Kidney tubule cell (primary cell): ENCODE data around the gene CDKN1A.
"Not testable (repeated sequence)": the region's sequence is repeated elsewhere in the genome, so short reads cannot be mapped to it uniquely, and the experiment has no call there.

Experiments
- DNase-seq: peaks from one replicate; pipeline ENCODE4 v3.0.0-alpha.2; 2018; ENCODE audit warnings: low spot score

Gene CDKN1A

DNA sequence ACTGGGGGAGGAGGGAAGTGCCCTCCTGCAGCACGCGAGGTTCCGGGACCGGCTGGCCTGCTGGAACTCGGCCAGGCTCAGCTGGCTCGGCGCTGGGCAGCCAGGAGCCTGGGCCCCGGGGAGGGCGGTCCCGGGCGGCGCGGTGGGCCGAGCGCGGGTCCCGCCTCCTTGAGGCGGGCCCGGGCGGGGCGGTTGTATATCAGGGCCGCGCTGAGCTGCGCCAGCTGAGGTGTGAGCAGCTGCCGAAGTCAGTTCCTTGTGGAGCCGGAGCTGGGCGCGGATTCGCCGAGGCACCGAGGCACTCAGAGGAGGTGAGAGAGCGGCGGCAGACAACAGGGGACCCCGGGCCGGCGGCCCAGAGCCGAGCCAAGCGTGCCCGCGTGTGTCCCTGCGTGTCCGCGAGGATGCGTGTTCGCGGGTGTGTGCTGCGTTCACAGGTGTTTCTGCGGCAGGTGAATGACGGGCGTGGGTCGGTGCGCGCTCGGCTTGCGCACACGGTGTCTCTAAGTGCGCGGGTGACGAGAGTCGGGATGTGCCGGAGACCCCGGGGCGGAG lies at the start of gene CDKN1A:
Gene CDKN1A (plus strand): TSS at position 227 of the 555 bp plus-strand sequence. CDS start 5,388 bp downstream, outside the sequence.
- DNase-seq = peak; percentile 95

DNA sequence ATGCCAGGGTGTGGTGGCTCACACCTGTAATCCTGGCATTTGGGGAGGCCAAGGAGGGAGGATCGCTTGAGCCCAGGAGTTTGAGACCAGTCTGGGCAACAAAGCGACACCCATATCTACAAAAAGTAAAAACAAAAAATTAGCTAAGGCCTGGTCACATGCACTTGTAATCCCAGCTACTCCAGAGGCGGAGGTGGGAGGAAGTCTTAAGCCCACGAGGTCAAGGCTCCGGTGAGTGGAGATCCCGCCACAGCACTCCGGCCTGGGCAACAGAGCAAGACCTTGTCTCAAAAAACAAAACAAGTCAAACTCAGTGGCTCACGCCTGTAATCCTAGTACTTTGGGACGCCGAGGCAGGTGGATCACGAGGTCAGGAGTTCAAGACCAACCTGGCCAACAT lies 48.7 kb upstream of the CDKN1A start:
- DNase-seq = no peak

- DNase-seq = peak; percentile 38
Observed at GRCh38 chr6:36631326-36632011, 47.0 kb upstream of the CDKN1A start.

GRCh38 chr6:36633370-36633769 lies 45.1 kb upstream of the CDKN1A start:
- DNase-seq = no peak

DNA sequence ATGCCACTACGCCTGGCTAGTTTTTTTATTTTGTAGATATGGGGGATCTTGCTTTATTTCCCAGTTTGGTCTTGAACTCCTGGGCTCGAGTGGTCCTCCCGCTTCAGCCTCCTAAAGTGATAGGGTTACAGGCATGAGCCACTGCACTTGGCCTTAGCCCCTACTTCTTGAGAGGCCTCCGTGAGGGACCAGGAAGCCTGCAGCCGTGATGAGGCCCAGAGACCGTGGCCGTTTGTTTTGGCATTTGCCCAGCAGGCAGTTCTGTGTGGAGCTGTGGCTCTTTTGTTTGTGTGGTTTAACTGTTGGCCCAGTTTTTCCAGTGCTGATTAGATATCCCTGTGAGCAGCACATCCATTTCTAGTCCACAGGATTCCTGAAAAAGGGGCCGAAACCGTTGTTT lies 44.6 kb upstream of the CDKN1A start:
- DNase-seq = peak; percentile 63

GRCh38 chr6:36634317-36635108 lies 44.0 kb upstream of the CDKN1A start:
- DNase-seq = no peak

- DNase-seq = no peak
Observed at GRCh38 chr6:36636283-36636682, 42.2 kb upstream of the CDKN1A start.

GRCh38 chr6:36636687-36637418 lies 41.7 kb upstream of the CDKN1A start:
- no peak for DNase-seq

DNA sequence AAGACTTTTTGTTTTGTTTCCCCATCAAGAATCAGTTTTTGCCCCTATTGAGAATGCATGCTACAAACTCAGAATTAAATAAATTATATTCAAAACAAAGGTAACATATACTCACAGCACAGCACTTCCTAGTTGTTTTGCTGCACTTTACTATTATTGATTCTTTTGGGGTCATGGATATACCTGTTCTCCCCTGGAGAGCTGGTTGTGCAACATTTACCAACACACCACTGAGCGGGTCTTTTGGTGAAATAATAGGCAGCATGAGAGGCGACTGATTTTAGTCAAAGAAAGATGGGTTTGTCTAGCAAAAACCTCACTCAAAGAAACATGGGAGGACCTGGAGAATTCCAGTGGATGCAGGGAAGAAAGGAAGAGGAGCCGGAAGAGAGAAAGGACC lies 39.9 kb upstream of the CDKN1A start:
- no peak for DNase-seq

GRCh38 chr6:36639171-36639808 lies 39.2 kb upstream of the CDKN1A start:
- DNase-seq = peak; percentile 31

GRCh38 chr6:36641543-36641942 lies 37.0 kb upstream of the CDKN1A start:
- no peak for DNase-seq

GRCh38 chr6:36642913-36643817 lies 35.3 kb upstream of the CDKN1A start:
- peak; percentile 88 for DNase-seq

DNA sequence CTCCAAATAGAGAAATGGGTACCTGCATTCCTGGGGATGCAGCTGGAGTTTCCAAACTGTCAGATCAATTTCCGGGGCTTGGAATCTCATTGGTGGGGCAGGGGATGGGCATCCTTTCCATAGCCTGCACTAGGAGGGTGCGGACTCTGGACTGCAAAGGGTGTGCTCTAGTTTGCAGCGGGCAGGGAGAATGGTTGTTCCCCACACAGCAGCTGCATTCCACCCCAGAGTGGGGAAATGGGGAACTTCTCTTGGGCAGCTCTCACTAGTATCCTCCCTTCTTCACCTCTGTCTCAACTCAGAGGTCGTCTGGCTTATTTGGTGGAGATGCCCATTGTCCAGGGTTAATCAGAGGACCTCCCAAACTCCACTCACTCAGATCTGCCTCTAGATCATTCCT lies 34.5 kb upstream of the CDKN1A start:
- DNase-seq = no peak

GRCh38 chr6:36649086-36649485 lies 29.4 kb upstream of the CDKN1A start:
- no peak for DNase-seq

- no peak for DNase-seq
Observed at GRCh38 chr6:36649701-36650484, 28.6 kb upstream of the CDKN1A start.

- DNase-seq = no peak
Observed at GRCh38 chr6:36650848-36651478, 27.6 kb upstream of the CDKN1A start.

- DNase-seq = no peak
Observed at GRCh38 chr6:36651659-36652379, 26.7 kb upstream of the CDKN1A start.

DNA sequence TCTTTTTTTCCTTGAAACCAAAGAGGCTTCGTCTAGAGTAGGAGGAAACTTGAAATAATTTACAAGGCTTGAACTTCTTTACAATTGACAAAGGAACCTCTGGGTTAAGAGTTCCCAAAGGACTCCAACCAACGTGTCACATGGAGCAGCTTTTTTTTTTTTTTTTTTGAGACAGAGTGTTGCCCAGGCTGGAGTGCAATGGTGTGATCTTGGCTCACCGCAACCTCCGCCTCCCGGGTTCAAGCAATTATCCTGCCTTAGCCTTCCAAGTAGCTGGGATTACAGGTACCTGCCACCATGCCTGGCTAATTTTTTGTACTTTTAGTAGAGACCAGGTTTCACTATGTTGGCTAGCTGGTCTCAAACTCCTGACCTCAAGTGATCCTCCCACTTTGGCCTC lies 24.0 kb upstream of the CDKN1A start:
- DNase-seq = not testable (repeated sequence)
